Measurements from ENCODE around the gene RHBDD2.
"Not testable (repeated sequence)": the region's sequence is repeated elsewhere in the genome, so short reads cannot be mapped to it uniquely, and the experiment has no call there.

Gene RHBDD2

DNA sequence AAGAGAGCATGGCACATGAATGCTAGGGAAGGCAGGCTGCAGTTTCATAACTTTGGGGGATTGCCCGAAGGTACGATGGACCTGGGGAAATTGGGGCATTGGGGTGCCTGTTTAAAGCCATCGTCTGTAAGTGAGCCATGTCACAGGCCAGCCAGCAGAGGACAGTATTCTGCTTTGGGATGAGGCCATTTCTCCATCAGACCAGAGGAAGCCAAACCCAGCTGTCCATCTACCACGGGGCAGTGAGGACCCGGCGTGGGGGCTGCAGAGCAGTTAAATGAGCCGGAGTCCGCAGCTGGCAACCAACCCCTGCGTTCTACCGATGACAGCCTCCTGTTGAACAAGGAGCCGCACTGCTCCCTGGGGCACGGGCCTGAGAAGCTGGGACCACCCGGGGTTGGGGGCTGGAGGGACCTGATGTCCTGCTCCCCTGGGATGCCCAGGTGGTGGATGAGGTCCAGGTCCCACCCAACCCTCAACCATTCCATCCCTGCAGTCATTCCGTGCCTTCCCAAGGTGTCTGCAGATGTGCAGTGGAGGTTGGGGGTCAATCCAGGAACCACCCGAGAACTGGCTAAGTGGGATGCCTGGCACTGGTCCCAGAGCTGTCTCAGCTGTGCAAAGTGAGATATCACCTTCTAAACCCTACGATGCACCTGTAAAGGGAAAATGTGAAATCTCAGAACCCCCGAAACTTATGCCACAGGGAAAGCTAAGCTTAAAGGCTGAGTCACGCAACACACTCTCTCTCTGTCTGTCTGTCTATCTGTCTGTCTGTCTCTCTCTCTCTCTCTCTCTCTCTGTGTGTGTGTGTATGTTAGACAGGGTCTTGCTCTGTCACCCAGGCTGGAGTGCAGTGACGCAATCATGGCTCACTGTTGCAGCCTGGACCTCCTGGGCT, 12.1 kb upstream of the RHBDD2 start:
- DNase-seq: peak; percentile 77

DNA sequence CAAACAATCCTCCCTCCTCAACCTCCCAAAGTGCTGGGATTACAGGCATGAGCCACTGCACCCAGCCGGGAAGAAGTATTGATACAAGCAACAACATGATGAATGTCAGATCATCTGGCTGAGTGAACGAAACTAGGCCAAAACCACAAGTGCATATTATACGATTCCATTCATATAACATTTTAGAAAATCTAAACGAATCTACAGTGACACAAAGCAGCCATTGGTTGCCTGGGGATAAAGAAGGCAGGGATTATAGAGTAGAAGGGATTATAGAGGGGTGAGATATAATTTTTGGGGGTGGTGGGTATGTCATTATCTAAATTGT, 11.5 kb upstream of the RHBDD2 start:
- DNase-seq: no peak

DNA sequence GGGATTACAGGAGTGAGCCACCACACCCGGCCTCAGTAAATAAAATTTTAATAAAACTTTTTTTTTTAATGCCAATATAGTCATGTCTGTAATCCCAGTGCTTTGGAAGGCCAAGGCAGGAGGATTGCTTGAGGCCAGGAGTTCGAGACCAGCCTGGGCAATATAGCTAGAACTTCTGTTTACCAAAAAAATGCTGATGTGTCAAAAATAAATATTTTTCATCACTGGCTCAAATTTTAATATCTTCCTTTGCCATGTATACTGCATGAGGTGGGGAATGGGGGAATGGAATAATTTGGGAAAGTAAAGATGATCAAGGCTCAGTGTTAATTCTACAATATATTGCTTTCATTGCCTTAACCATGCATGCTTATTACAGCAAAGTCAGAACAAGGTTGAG, 10.7 kb upstream of the RHBDD2 start:
- DNase-seq: no peak

DNA sequence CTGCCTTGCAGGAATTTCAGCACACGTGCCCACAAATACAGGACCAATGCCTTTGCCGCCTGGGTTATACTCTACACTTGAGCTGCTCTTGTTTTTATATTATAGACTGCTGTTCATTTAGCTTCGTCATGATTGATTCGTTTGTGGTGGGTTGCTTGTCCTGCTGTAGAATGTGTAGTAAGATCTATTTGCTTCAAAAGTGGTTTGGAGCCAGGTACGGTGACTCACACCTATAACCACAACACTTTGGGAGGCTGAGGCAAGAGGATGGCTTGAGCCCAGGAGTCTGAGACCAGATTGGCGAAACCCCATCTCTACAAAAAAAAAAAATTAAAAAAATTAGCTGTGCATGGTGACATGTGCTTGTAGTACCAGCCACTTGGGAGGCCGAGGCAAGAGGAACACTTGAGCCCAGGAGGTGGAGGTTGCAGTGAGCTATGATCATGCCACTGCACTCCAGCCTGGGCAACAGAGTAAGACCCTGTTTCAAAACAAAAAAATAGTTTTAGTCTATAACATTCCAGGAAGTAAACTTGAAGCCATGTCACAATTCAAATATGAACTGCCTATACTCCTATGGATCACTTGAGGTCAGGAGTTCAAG, 9.0 kb upstream of the RHBDD2 start:
- DNase-seq: no peak

DNA sequence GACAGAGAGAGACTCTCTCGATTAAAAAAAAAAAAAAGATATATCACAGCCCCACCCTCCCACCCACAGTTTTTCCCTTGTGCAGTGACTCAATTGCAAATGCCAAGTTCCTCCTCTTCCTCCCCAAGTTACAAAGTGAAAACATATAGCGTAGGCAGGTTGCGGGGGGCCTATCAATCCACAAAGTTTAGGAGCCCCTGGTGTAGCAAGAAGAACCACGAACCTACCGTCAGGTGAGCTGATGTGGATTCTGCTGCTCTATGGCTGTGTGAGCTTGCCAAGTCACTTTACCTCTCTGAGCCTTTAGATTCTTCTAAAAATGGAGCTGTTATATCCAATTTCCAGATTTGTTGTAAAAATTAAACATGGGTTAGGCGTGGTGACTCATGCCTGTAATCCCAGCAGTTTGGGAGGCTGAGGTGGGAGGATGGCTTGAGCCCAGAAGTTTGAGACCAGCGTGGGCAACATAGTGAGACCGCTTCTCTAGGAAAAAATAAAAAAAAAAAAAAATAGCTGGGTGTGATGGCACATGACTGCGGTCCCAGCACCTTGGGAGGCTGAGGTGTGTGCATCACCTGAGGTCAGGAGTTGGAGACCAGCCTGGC, 8.2 kb upstream of the RHBDD2 start:
- DNase-seq: no peak

DNA sequence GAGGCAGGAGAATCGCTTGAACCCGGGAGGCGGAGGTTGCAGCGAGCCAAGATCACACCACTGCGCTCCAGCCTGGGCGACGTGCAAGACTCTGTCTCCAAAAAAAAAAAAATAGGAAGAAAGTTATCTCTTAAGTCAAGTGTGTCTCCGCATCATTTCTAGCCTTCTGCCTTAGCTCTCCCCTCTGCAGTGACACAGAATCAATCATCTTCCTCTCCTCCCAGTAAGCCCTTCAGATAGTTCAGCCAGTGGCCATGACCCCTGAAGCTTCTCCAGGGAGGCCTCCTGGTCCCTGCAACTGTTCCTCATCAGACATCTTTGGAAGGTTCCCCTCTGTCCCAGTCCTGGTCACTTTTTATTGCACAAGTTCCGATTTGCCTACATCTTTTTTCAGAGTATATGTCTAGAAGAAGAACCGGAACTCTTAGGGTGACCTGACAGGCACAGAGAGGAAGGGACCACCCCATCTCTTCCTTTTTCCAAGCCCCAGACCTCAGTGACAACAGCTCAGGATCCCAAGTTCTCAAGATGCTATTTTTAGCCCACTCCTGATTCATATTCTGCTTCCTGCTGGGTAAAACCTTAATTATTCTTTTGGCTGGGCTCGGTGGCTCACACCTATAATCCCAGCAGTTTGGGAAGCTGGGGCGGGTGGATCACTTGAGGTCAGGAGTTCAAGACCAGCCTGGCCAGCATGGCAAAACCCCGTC, 6.6 kb upstream of the RHBDD2 start:
- no peak for DNase-seq

DNA sequence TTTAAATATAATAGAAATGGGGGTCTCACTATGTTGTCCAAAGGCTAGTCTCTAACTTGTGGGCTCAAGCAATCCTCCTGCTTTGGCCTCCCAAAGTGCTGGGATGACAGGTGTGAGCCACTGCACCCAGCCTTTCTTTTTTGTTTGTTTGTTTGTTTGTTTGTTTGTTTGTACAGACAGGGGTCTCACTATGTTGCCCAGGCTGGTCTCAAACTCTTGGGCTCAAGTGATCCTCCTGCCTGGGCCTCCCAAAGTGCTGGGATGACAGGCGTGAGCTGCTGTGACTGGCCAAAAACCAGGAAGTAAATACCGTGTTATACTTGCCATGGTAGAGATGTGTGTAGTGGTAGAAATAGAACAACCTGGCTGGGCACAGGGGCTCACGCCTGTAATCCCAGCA, 4.7 kb upstream of the RHBDD2 start:
- not testable (repeated sequence) for DNase-seq

DNA sequence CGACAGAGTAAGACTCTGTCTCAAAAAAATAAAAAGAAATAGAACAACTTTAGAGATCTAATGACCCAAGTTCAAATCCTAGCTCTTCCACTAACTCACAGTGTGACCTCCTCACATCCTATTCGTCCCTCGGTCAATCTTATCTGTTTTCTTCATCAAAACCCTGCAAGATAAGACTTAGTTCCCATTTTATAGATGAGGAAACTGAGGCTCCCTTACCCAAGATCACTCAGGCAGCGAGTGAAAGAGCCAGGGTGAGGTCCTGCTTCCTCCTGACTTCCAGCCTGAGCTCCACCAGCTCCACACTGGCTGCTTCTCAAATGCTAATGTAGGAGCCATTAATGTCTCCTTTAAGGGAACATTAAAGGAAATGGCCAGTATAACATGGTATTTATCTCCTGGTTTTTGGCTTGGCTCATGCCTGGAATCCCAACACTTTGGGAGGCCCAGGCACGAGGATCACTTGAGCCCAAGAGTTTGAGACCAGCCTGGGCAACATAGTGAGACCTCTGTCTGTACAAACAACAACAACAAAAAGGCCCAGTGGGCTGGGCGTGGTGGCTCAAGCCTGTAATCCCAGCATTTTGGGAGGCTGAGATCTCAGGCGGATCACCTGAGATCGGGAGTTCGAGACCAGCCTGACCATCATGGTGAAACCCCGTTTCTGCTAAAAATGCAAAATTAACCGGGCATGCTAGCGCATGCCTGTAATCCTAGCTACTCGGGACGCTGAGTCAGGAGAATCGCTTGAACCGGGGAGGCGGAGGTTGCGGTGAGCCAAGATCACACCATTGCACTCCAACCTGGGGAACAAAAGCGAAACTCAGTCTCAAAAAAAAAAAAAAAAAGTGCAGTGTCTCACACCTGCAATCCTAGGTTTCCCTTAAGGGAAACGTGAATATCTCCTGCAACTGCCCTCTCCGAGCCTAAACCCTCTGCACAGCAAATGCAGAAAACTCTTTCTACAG, 3.4 kb upstream of the RHBDD2 start:
- DNase-seq: no peak

DNA sequence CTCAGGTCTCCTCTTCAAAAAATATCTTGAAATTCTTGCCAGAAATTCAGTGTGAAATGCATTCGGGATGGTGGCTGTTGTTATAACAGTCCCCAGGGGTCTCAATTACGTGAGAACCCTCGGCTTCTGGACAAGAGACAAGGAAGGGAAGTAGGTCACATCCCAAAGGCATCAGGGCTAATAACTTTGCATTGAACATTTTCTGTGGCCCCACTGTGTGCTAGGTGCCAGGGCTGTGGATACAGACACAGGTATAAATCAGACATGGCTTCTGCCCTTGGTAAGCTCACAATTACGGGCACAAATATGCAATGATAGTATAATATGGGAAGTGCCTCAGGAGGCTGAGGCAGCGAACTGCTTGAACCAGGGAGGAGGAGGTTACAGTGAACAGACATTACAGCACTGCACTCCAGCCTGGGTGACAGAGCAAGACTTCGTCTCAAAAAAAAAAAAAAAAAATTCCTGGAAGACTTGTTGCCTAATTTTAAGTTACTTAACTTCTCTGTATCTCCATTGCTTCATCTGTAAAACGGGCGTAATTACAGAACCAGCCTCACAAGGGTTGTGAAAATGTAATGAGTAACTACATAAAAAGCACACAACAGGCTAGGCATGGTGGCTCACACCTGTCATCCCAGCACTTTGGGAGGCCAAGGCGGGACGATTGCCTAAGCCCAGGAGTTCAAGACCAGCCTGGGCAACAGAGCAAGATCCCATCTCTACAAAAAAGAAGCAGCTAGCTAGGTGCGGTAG, 2.5 kb upstream of the RHBDD2 start:
- no peak for DNase-seq

DNA sequence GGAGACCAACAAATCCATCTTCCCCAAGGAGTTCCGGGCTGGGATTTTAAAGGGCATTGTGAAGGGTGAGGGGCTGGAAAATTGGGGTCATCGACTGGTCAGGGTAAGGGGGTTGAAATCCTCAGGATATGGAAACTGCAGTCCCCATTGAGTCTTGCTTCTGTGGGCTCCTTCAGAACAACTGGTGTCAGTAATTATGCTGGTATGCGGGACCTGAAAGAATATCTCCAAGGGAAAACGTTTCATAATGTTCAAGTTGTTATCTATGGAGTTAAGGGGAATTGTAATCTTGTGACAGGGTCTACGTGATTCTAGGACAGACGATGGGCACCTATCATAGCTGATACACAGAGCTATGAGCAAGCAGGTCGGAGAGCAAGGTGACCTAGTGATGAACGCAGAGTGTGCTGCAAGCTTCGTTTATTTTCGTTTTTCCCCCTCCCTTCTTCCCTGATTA, 494 bp upstream of the RHBDD2 start:
- DNase-seq: no peak

DNA sequence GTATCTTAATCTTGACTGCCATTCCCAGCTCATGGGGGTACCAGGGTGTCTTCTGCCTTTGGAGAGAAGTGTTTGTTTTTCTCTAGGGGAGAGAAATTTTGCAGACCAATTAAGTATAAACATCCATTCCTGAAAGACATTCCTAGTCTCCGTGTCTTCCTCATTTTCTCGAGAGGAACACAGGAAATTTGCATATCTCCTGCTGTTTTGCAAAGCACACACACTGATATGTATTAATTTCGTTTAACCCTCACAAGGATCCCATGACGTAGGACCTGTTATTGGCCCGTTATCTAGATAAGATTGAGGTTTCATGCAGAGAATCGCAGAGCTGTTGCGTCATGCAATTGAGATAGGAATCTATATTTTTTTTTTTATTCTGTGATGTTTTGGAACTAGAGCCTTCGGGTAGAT, 944 bp downstream of the RHBDD2 start:
- DNase-seq: no peak

DNA sequence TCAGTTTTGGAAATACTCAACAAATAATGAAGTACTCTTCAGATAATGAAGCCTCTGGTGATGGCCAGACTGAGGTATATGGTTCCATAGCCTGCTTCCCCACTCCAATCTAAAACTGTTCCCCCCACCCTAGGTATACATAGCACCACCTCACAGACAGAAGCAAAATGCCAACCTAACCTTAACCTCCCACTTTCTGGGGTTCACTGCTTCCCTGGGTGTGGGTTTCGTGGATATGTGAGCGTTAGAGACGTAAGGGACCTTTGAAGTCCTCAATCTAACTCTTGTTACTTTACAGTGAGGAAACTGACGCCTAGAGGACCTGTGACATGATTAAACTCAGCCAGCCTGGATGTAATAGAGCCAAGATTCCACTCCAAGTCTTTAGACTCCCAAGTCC, 1.4 kb downstream of the RHBDD2 start:
- DNase-seq: no peak

DNA sequence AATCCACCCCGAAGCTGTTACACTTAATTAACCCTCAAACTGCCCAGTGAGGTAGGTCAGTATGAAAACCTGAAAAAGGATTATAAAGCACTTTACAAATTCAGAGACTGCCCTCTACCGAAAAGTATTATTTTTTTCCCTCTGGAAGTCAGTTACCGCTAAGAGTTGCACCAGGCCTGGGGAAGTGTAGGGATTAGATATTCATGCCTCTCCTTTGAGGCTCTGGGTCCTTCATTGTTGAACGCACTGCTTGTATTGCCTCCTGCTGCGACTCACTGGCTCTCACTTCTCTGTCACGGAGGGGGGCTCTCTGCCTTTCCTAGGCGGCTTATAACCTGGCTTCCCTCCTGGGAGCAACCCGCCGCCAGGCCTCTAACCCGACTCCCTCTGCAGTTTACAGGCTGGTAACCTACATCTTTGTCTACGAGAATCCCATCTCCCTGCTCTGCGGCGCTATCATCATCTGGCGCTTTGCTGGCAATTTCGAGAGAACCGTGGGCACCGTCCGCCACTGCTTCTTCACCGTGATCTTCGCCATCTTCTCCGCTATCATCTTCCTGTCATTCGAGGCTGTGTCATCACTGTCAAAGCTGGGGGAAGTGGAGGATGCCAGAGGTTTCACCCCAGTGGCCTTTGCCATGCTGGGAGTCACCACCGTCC, 2.7 kb downstream of the RHBDD2 start:
- no peak for DNase-seq

DNA sequence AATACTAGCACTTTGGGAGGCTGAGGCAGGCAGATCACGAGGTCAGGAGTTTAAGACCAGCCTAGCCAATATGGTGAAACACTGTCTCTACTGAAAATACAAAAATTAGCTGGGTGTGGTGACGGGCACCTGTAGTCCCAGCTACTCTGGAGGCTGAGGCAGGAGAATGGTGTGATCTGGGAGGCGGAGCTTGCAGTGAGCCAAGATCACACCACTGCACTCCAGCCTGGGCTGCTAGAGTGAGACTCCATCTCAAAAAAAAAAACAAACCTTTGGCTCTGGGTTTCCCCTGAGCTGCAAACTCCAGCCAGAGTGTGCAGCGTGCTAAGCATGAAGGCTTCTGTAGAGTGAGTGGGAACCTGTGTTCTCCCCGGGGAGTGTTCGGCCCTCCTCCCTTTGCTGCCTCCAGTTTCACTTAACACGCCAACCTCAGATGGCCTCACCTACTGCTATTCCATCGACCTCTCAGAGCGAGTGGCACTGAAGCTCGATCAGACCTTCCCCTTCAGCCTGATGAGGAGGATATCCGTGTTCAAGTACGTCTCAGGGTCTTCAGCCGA, 4.5 kb downstream of the RHBDD2 start:
- not testable (repeated sequence) for DNase-seq

DNA sequence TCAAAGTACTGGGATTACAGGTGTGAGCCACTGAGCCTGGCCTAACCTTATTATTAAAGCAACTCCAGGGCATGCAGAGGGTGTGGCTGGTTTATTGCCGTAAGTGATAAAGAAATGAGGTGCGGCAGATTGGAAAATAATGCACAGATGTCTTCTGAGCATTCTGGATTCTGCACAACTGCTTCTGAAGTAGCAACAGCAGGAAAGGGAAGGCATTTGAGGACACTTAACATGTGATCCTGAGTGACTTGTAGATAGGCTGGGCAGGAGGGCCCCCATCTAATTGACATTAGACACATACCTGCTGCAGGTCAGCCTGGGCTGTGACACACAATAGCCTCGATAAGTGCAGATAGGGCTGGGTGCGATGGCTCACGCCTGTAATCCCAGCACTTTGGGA, 5.6 kb downstream of the RHBDD2 start:
- no peak for DNase-seq

DNA sequence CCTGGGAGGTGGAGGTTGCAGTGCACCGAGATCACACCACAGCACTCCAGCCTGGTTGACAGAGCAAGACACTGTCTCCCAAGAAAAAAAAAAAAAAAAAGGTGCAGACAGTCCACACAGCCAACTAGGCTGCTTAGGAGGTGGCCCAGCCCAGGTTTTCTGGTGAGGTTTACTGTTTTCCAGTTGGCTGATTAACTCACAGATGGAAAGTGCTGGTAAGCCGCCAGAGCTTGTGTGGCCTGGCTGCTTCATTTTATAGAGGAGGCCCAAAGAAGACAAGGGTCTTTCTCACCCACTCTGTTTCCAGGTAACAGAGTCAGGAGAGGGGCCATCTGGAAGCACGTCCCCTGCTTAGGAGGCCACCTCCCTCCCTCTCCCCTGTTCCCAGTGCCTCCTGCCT, 6.2 kb downstream of the RHBDD2 start:
- no peak for DNase-seq

DNA sequence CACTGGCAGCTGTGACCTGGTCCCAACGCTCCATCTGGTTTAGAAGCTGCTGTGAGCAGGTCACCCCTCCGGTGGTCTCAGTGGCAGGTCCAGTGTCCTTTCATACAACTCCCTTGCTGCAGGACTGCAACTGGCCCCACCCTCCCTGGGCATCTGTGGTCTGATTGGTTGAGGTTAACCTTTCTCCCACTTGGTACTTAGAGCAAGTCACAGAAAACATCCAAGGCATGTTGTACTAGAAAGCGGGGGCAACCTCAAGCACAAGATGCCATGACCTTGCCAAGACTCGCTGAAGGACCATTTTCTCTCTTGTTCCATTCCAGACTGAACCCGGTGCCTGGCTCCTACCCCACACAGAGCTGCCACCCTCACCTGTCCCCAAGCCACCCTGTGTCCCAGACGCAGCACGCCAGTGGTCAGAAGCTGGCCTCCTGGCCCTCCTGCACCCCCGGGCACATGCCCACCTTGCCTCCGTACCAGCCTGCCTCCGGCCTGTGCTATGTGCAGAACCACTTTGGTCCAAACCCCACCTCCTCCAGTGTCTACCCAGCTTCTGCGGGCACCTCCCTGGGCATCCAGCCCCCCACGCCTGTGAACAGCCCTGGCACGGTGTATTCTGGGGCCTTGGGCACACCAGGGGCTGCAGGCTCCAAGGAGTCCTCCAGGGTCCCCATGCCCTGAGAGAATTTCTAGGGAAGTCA, 9.0 kb downstream of the RHBDD2 start:
- DNase-seq: no peak

DNA sequence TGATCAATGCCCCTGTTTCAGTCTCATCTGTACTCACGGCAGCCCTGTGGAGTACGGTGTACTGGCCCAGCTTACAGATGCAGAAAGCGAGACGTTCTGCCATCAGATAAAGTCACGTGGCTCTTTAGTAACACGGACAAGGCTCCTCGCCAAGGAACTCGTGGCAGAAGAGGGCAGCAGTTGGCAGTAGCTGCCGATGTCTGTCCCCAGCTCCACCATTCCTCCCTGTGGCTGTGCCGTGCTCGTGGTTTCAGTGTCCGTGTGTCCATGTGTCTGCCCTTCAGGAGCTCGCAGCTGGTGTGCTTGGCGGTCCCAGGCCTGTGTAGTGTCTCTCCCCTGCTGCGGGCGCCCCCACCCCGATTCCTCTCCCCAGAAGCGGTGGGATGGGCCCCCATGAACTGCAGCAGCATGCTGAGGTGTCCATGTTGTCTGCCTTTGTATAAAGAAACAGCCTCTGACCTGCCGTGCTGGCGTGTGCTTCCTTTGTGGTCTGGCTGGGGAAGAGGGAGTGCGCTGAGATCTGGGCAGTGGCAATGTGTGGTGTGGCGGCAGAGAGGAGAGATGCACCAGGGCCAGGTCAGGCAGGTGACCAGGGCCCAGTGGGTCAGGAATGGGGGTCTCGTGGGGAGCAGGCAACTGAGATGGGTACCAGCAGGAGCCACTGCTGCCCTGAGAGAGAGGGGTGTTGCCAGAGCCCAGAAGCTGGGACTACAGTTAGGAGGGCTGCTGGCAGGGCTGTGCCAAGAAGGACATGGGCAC, 9.8 kb downstream of the RHBDD2 start:
- DNase-seq: no peak

DNA sequence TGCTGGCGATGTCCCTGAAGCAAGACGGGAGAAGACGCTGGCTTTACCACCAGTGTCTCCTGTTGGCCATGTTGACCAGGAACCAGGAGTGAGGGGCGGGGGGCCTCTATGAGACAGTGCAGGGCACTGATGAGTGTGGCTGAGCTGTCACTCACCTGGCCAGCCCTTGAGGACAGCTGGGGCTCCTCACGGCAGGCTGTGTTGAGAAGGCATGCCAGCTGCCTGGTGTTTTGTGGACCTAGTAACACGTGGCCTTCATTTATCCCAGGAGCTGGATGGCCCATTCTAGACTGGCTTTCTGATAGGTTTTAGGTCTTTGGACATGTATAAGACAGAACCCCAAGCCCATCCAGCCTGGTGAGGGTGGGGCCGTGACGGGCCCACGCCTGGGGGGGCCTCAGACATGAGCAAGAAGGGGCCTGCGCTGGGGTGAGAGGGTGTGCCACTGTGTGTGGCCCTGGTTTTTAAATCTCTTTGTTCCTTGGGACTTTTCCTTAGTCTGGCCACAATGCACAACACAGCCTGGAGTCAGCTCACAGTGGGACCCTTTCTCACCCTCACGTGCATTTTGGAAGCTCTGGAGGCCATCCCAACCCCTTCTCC, 10.5 kb downstream of the RHBDD2 start:
- DNase-seq: no peak

All from activated effector memory CD4-positive, alpha-beta T cell treated with anti-CD3 and anti-CD28 coated beads, Interleukin-2, amount 50 U/mL, for 16 hours (primary cell).